Measurements from ENCODE around the gene FAM193B. TPM values are rescaled to one million over a fixed set of nuclear protein-coding genes. Genes with fewer than 3 reads are reported as not detected.
A peak's percentile ranks its signal among the peaks of the same experiment; 100 is the strongest.

The FAM193B gene
- total and polyA plus RNA-seq, 9 of the 15 experiments (the other 6 are each of a cell fraction or from before 2014, with no cell fraction given): 4.4 to 76.4 (median 37.3) TPM

- TF ChIP-seq ZBTB33 (CRISPR knock-in tag; IDR thresholded peaks at IDR 0.05): no peak
- TF ChIP-seq GABPB1 (CRISPR knock-in tag; IDR thresholded peaks at IDR 0.05): peak; percentile 59; the same call in 1 of the 2 replicates
- peak; percentile 75 for TF ChIP-seq ZBTB1 (CRISPR knock-in tag; IDR thresholded peaks at IDR 0.05; ENCODE audit: borderline replicate concordance, low read depth)
- no peak for TF ChIP-seq EWSR1 (IDR thresholded peaks at IDR 0.05; ENCODE audit: borderline replicate concordance, low read depth, partially characterized antibody)
- TF ChIP-seq TEAD1 (CRISPR knock-in tag; IDR thresholded peaks at IDR 0.05): 0 out of 4 replicates have a peak, but pooled peaks of 1 of the 2 experiments have one; percentile 66
- TF ChIP-seq TGIF2 (CRISPR knock-in tag; IDR thresholded peaks at IDR 0.05): 0 out of 2 replicates have a peak, but pooled peaks have one; percentile 38
- 0 out of 4 replicates have a peak, but pooled peaks of 1 of the 2 experiments have one; percentile 41 for TF ChIP-seq KDM4B (IDR thresholded peaks at IDR 0.05; ENCODE audit: borderline replicate concordance in 2 of 2, low read depth in 1 of 2)
- TF ChIP-seq KDM1A (IDR thresholded peaks at IDR 0.05): 0 out of 4 replicates have a peak, but pooled peaks of 1 of the 2 experiments have one; percentile 7
- TF ChIP-seq TRIM28 (IDR thresholded peaks at IDR 0.05): no peak
- peak; percentile 46 for TF ChIP-seq SMARCA4 (IDR thresholded peaks at IDR 0.05)
- TF ChIP-seq ZNF609 (CRISPR knock-in tag; IDR thresholded peaks at IDR 0.05; ENCODE audit: borderline replicate concordance): 0 out of 2 replicates have a peak, but pooled peaks have one; percentile 42
- no peak for TF ChIP-seq PCBP1 (IDR thresholded peaks at IDR 0.05; ENCODE audit: low read depth, low read length, poor library complexity, severe bottlenecking)
- TF ChIP-seq TAF1 (IDR thresholded peaks at IDR 0.05; ENCODE audit: control insufficient read depth, extremely low read depth, insufficient read depth, low read length, severe bottlenecking): peak; percentile 25
- TF ChIP-seq PHF20 (IDR thresholded peaks at IDR 0.05; ENCODE audit: partially characterized antibody): peak; percentile 2
- no peak for TF ChIP-seq MLLT1 (IDR thresholded peaks at IDR 0.05)
- TF ChIP-seq DPF2 (IDR thresholded peaks at IDR 0.05): peak; percentile 23; the same call in 1 of the 2 replicates
- no peak for TF ChIP-seq CREB1 (IDR thresholded peaks at IDR 0.05)
- TF ChIP-seq CREB1 (CRISPR knock-in tag; IDR thresholded peaks at IDR 0.05): no peak; the same call in 1 of the 2 replicates
- no peak for TF ChIP-seq HDAC3 (IDR thresholded peaks at IDR 0.05; ENCODE audit: borderline replicate concordance, partially characterized antibody)
Observed at GRCh38 chr5:177498013-177498787, 56.2 kb downstream of the FAM193B start (continued).

Measured in K562 (cell line).